Right lobe of liver (tissue), 6 donors: ENCODE measurements around the gene SIX2. TPM values are rescaled to one million over a fixed set of nuclear protein-coding genes. Genes with fewer than 3 reads are reported as not detected.

Experiments
- ATAC-seq, 4 donors: fragments of 200-7000 bp; cut with Tn5 transposase; one replicate each; pipeline ENCODE4 v1.9.1; 2020; ENCODE audit warnings: mild to moderate bottlenecking in 4 of 4, moderate library complexity in 4 of 4
- DNase-seq, 3 donors: peaks; one replicate each; pipeline ENCODE4 v3.0.0-alpha.2; 2020
- H3K27ac ChIP-seq, 3 donors: fragments of 200-600 bp; one replicate each; pipeline ENCODE4 v1.8.0; 2022
- H3K27me3 ChIP-seq, 2 donors: fragments of 200-600 bp; one replicate each; pipeline ENCODE4 v1.8.0; 2022
- H3K36me3 ChIP-seq, 4 donors: fragments of 200-600 bp; sonication (generic) in 1 of 4; one replicate each; pipeline versions ENCODE4 v1.5.1 to v1.8.0; 2017 to 2022; ENCODE audit warnings: control low read depth in 1 of 4
- H3K4me1 ChIP-seq, 4 donors: fragments of 200-600 bp; sonication (generic) in 1 of 4; one replicate each; pipeline versions ENCODE4 v1.5.1 to v1.8.0; 2017 to 2022; ENCODE audit warnings: control low read depth in 1 of 4
- H3K4me3 ChIP-seq, 3 donors: fragments of 200-600 bp; one replicate each; pipeline ENCODE4 v1.8.0; 2022
- H3K9me3 ChIP-seq, 4 donors: fragments of 200-600 bp; sonication (generic) in 1 of 4; one replicate each; pipeline versions ENCODE4 v1.5.1 to v1.8.0; 2017 to 2022; ENCODE audit warnings: control low read depth in 1 of 4
- CTCF ChIP-seq, 4 donors: fragments of 200-600 bp in 3 of 4; fragments of 450-650 bp in 1 of 4; IDR thresholded peaks; one replicate each; pipeline versions ENCODE4 v1.5.1 to v1.8.0; 2016 to 2022; ENCODE audit warnings: antibody characterized with exemption in 4 of 4, mild to moderate bottlenecking in 2 of 4
- POLR2A ChIP-seq: fragments of 450-650 bp; IDR thresholded peaks from one replicate; pipeline ENCODE4 v1.6.1; 2017; ENCODE audit warnings: antibody characterized with exemption, mild to moderate bottlenecking
- WGBS: methylation state at CpG from one replicate; pipeline ENCODE4 v1.1.6; 2018; ENCODE audit warnings: low coverage, low lambda C conversion rate; ENCODE audit not compliant: insufficient coverage; ENCODE audit errors: missing lambda C conversion rate; 5-methylcytosine and 5-hydroxymethylcytosine counted together
- intact Hi-C, 2 donors: fragments of 100-400 bp; cut with DNase I; formaldehyde crosslinking; loops; one replicate each; pipeline versions ENCODE4 v1.11.2 to v1.14.1; 2022
- total RNA-seq, 6 experiments: library from RNA; depleted of rRNA in 2 of 6; stranded (reverse); fragments of >200 nt in 2 of 6; fragmentation: NEBNext Ultra II Directional in 3 of 6; extraction: Animal tissue kit (Norgen Biotek cat#: 25700) in 3 of 6; gene quantifications; one replicate each; pipeline versions ENCODE4 v1.1.0 to v1.2.4, GENCODE V29; 2016 to 2023
- donor health status: DM: no; HTN: yes; CAD: no.
- donor health status: DM: no; HTN: no; CAD: no.
- donor health status: DM: no; HTN: no; CAD: no.
- donor health status: DM: no; HTN: yes; CAD: no.
- donor health status: DM: no; HTN: yes; CAD: no.

SIX2 gene
- total RNA-seq, 6 experiments from 2014 or later = not detected

- intact Hi-C loops = no loop called here
- 77% methylated on average over 4 of the region's 4 CpGs for WGBS
- no peaks in the 10 kb centered on the region for H3K27me3 ChIP-seq
- H3K36me3 ChIP-seq = no peaks in the 10 kb centered on the region
- H3K27ac ChIP-seq = no peak overlapping the region
- no peak overlapping the region for H3K4me3 ChIP-seq
- ATAC-seq (no peak), DNase-seq (no peak)
- TF ChIP-seq POLR2A (no peak), CTCF (IDR thresholded peaks at IDR 0.05) (no peak)
- no peaks in the 10 kb centered on the region for H3K4me1 ChIP-seq
- no peaks in the 10 kb centered on the region for H3K9me3 ChIP-seq
Observed at GRCh38 chr2:45026924-45027450, 17.7 kb upstream of the SIX2 start.

GRCh38 chr2:45024600-45025291, 15.5 kb upstream of the SIX2 start:
- 39% methylated on average over 4 of the region's 7 CpGs for WGBS
- no peak overlapping the region for H3K4me3 ChIP-seq
- intact Hi-C loops = no loop called here
- TF ChIP-seq POLR2A (no peak), CTCF (IDR thresholded peaks at IDR 0.05) (no peak)
- no peaks in the 10 kb centered on the region for H3K9me3 ChIP-seq
- no peaks in the 10 kb centered on the region for H3K36me3 ChIP-seq
- no peaks in the 10 kb centered on the region for H3K4me1 ChIP-seq
- no peak overlapping the region for H3K27ac ChIP-seq
- H3K27me3 ChIP-seq = no peaks in the 10 kb centered on the region
- ATAC-seq (no peak), DNase-seq (no peak)

- DNase-seq (no peak), ATAC-seq (no peak)
- H3K27me3 ChIP-seq = no peaks in the 10 kb centered on the region
- no peak for TF ChIP-seq CTCF (IDR thresholded peaks at IDR 0.05)
- no peak for TF ChIP-seq POLR2A
- no peaks in the 10 kb centered on the region for H3K9me3 ChIP-seq
- 71% methylated on average over 2 of the region's 5 CpGs for WGBS
- no peak overlapping the region for H3K27ac ChIP-seq
- H3K4me1 ChIP-seq = no peaks in the 10 kb centered on the region
- H3K4me3 ChIP-seq = no peak overlapping the region
- intact Hi-C loops = no loop called here
- no peaks in the 10 kb centered on the region for H3K36me3 ChIP-seq
Observed at GRCh38 chr2:45024097-45024496, 14.8 kb upstream of the SIX2 start.

GRCh38 chr2:45020439-45020838, 11.2 kb upstream of the SIX2 start:
- intact Hi-C loops = no loop called here
- no peaks in the 10 kb centered on the region for H3K27me3 ChIP-seq
- no peaks in the 10 kb centered on the region for H3K36me3 ChIP-seq
- H3K27ac ChIP-seq = no peak overlapping the region
- H3K9me3 ChIP-seq = no peaks in the 10 kb centered on the region
- 67% methylated on average over 3 of the region's 3 CpGs for WGBS
- TF ChIP-seq CTCF (IDR thresholded peaks at IDR 0.05) (no peak), POLR2A (no peak)
- no peak overlapping the region for H3K4me3 ChIP-seq
- ATAC-seq (no peak), DNase-seq (no peak)
- H3K4me1 ChIP-seq = no peaks in the 10 kb centered on the region
